Forelimb muscle (tissue), 1 donor: ENCODE measurements around the gene WAC. TPM values are rescaled to one million over a fixed set of nuclear protein-coding genes. Genes with fewer than 3 reads are reported as not detected.
"Not testable (repeated sequence)": the region's sequence is repeated elsewhere in the genome, so short reads cannot be mapped to it uniquely, and the experiment has no call there.

ENCODE experiments used
- DNase-seq: peaks from one replicate; pipeline ENCODE4 v3.0.0-alpha.2; 2013; ENCODE audit warnings: low read depth
- polyA plus RNA-seq: library from polyadenylated mRNA; unstranded; fragments of 120-200 nt; gene quantifications from one replicate; pipeline ENCODE4 v1.2.1, GENCODE V29; 2013; ENCODE audit not compliant: insufficient read length

WAC gene
- polyA plus RNA-seq, 1 donor, result 87.0 TPM

DNA sequence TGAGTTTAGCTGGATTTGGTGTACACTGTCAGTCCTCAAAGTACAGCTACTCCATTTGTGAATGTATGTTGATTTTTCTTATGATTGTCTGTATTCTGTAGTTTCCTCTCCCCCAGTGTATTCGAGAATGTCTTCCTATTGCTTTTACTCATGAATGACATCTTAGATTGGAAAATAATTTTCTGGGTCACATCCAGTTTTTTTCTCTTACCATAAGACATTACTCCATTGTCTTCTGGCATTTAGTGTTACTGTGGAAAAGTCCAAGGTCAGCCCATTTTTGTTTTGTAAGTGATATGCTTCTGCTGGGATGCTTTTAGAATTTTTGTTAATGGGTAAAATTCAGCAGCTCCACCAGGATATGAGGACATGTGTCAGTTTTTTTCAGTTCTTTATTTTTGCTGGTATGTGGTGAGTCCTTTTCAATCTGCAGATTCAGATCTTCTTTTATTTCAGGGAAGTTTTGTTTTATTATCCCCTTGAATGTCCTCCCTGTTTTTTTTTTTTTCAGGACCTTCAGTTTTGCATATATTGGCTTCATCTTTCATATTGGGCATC lies 33.6 kb downstream of the WAC start:
- peak; percentile 32 for DNase-seq

DNA sequence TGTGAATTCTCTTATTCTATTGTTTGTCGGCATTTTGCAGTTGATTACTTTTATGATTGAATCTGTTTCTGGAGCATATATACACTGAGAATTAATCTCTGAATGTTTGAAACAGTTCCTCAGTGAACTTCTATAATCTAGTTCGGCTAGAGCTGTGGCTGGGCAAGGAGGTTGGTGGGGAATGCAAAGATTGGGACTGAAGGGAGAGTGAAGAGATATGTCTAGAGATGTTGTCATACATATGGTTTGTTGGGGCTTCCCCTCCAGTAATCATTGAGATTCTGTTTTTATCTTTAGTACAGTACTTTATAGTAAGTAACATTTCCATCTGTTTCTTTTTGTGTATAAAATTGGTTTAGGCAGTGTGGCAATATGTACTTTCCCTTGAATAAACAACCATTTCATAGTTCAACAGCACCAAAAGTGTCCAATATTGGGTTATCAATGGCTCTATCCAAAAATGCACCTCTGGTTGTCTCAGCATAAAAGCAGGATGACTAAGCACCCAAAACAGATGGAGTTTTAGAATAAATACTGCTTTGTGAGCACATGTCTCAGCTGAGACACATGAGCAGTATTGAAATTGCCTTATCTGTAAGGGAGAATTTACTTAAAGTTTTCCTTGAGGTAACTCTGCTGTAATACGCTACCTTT lies 36.7 kb downstream of the WAC start:
- DNase-seq, result no peak

DNA sequence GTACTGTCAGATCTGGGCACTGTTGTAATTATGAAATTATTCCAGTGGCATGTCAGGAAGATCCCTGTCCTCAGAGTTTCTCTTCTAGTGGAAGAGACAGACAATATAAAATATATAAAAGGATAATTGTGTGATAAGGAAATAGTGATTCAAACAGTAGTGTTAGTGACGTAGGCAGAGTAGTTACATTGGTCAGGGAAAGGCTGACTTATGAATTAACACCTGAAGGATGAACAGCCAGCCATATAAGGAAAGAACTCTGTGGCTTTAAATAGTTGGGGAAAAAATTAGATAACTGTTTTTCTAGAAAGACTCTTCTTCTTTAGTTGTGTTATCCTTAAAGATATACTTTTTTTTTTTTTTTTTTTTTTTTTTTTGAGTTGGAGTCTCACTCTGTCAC lies 37.7 kb downstream of the WAC start:
- no peak for DNase-seq

DNA sequence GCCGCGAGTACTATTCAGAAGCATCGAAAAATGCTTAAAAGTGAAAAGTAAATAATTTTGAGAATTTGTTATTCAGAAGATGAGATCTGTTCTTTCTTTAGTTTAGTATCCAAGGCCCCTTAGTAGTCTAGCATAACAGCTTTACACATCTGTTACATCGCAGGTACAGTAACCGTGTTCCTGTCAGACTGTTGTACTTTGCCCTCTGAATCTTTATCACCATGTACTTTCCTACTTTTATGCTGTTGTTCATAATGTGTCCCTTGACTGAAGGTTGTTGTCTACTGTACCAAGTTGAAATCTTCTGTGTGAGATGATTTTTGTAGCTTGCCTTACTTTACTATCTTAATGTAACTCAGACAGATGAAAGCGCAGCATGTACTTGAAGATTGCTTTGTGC lies 38.3 kb downstream of the WAC start:
- DNase-seq, result no peak

DNA sequence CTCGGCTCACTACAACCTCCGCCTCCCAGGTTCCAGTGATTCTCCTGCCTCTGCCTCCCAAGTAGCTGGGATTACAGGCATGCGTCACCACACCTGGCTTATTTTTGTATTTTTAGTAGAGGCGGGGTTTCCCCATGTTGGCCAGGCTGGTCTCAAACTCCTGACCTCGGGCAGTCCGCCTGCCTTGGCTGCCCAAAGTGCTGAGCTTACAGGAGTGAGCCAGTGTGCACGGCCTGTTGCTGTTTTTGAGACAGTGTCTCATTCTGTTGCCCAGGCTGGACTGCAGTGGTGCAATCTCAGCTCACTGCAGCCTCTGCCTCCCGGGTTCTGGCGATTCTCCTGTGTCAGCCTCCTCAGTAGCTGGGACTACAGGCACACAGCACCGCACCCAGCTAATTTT lies 41.3 kb downstream of the WAC start:
- DNase-seq, result not testable (repeated sequence)

DNA sequence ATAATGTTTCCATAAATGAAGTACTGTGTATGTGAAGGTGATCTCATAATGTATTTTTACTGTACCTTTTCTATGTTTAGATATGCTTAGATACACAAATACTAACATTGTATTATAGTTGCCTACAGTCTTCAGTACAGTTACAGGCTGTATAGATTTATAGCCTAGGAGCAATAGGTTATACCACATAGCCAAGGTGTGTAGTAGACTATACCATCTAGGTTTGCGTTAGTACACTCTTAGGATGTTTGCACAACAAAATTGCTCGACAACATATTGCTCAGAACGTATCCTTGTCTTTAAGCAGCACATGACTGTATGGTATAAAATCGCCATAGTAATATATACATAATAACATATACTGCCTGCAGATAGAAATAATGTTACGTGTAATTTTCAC lies 42.9 kb downstream of the WAC start:
- no peak for DNase-seq

DNA sequence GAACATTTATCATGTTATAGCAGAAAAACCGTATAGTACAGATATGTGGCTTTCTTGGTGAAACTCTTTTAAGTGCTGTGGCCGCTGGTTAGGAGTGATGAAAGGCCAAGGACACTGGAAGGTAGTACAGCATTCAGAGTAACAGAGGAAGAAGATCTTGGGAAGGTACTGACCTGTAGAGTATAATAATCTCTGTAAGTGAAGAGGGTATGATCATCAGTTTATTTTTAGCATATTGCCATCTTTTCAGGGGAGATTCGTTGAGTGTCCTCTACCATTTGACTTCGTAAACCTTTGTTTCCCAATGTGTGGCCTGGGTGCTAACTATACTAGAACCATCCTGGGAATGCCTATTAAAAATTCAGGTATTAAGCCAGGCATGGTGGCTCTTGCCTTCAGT lies 44.6 kb downstream of the WAC start:
- no peak for DNase-seq

DNA sequence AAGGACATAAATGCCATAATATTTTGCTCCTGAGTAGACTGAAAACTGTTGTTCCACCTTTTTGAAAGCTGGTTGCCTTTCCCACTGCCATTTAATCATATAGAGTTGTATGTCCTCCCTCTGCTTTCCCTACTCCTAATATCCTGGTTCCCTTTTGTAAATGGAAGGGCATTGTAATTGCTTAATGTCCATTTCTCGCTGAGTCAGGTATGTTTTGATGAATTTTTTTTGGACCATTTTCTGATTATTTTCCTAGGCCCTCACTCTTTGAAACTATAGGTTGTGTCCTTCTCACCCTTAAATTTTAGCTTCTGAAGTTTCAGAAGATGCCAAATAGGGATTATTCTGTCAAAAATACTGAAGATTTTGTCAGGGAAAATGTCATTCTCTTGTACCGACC lies 45.5 kb downstream of the WAC start:
- no peak for DNase-seq

DNA sequence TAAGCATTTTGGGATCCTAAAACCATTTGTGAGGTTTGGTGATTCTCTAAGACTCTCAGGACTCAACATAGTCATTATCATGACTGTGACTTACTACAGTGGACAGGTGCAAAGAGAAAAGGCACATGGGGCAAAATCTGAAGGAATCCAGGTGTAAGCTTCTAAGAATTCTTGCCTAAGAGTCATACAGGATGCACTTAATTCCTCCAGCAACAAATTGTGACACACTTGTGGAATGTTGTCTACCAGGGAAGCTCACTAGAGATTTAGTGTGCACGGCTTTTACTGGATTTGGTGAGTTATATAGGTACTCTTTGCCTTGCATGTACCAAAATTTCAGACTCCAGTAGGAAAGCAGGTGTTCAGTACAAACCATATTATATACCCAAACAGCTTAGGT lies 47.9 kb downstream of the WAC start:
- DNase-seq, result no peak

DNA sequence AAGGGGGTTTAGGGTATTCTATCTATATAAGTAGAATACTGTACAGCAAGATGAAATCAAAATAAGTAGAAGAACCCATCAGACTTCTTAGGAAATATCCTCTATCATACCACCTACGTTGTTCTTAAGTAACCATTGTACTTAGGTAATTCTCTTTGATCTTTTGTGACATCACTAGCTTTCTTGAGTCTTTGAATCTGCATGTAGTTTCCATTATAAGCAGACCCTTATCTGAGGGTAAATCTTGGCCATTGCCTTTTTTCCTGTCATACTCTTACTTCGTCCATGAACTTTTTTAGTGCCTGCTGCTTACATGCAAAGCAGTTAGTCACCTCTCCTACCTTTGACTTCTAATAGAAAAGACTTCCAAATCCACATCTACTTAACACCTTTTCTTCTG lies 49.0 kb downstream of the WAC start:
- no peak for DNase-seq

DNA sequence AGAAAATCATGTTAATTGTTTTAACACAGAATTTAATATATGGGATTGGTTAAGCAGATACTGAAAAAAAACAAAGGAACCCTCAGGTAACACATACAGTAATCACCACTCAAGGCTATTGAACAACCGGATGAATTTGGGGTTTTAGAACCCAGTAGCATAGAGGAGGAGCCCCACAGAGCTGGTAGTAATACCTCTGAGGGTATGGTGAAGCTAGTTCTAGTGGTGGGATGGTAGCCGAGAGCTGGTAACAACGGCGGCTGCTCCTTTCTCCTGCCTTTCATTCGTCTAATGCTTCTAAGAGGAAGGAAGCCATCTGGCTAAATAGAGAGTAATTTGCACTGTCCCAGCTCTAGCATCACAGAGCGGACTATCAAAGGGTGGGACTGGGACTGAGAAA lies 52.2 kb downstream of the WAC start:
- no peak for DNase-seq

DNA sequence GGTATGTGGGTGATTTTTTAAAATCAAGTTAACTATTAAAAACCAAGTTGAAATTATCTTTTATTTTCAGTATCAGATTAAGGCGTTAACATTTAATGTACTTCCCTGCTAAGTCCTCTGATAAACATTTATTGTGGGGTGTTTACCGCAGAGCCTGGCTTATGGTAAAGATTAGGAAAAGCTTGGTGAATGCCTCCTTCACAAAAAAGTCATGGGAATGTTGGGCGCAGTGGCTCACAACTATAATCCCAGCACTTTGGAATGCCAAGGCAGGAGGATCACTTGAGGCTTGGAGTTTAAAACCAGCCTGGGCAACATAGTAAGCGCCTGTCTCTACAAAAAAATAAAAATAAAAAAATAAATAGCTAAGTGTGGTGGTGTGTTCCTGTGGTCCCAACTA lies 53.3 kb downstream of the WAC start:
- DNase-seq, result no peak

DNA sequence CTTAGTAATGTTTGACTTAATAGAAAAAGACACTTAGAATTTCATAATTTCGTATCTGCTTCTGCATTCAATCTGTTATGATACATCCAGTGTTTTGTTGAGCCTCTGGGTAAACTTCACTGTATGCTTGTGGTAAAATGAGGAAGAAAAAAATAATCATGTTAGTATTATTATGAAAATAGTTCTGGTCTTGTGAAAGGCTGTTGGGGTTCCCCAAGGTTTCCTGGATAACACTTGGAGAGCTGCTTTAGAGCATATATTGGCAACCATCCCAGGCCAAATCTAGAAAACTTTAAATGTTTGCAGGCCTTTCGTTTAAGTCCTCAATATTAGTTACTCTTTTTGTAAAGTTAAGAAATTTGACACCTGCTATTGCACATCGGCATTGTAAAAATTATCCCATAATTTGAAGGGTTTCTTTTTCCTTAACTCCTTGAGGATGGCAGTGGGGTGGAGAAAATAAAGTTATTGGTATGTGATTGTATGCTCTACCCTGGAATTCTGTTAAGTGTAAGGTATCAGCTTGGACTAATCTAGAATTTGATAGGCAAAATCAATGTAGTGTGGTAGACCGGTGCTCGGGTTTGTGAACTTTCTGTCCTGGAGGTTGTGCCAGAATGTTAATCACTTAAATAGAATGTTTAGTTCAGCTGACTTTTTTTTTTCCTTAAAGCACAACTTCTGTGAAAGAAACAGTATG lies 54.5 kb downstream of the WAC start:
- DNase-seq, result peak; percentile 36

DNA sequence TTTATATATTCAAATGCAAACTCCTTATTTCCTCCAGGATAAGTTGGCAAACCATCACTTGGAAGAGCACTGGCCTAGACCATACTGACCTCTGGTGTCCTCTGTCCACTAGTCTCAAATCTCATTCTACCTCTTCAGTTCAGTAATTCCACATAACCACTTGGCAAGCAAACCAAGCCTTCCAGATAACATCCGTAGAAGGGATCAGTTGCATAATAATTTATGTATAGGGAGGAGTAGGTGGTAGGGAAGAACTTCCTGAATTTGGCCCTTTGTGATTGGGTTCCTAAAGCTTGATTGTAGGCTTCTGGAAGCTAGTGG lies 55.0 kb downstream of the WAC start:
- peak; percentile 43 for DNase-seq

DNA sequence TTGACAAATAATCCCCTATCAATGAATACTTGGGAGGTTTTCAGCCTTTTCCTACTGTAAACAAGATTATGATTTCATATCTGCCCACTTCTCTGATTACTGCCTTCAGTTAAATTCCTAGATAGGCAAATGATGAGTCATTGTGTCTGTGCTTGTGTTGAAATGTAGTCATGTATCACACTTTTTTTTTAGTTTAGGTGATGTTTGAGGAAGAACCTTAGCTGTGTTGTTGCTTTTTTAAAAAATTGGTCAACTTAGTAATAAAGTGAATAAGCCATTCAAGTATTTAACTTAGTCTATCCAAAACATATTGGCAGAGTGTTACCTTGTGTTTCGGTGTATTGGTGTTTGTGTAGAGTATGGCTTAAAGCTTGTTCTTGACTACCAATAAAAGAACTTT lies 60.0 kb downstream of the WAC start:
- DNase-seq, result no peak

DNA sequence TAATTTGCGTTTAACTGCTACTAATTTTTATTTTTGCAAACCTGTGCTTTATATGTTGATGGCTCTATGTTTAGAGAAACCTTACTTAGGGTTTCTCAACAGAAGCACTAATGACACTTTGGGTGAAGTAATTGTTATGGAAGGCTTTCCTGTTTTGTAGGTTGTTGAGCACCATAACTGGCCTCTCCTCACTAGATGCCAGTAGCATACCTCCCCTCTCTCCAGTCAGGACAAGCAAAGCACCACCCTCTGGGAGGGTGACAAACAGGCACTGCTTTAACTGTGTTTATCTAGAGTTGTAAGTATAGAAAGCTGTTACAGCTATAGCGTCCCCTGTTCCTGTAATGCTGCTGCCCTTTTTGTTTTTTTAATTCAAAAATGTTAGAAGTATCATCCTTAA lies 60.9 kb downstream of the WAC start:
- DNase-seq, result no peak

DNA sequence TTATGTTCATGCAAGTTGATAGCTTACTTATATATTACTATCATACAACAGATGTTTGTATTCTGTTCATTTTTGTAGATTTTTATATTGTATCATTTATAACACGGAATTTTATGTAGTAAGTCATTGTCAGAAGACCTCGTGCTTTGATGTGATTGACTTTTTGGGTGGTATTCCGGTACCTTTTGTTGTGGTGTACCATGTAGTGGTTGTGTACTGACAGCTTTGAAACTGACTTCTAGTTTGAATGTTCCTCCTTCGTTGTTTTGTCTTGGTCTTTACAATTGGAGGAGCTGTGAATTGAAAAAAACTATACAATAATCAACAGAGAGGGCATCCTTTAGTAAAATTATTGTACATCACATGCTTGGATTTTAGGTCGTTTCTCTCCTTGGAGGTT lies 61.5 kb downstream of the WAC start:
- DNase-seq, result no peak

DNA sequence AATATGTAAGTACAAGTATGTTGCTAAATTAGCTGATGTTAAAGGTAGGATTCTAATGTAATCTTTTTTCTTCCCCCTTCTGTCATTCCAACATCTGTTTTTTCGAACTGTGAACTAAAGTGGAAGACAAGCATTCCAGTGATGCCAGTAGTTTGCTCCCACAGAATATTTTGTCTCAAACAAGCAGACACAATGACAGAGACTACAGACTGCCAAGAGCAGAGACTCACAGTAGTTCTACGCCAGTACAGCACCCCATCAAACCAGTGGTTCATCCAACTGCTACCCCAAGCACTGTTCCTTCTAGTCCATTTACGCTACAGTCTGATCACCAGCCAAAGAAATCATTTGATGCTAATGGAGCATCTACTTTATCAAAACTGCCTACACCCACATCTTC lies 62.7 kb downstream of the WAC start:
- no peak for DNase-seq

DNA sequence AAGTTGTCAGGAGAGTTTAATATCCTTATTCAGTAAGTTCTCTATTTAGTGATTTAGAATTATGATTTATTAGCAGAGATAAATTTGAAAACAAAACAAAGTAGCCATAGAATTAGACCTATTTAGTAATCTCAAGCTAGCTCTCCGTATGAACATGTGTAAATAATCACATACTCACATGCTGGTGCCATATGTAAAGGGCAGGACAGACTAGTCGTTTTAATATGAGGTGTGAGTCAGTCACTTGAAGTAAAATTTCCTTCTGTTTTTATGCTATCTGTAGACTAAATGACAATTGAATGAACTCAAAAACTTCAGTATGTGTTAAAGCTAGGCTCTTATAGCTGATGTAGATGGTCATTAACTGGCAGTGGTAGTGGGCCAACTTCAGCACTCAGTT lies 67.1 kb downstream of the WAC start:
- DNase-seq, result no peak

DNA sequence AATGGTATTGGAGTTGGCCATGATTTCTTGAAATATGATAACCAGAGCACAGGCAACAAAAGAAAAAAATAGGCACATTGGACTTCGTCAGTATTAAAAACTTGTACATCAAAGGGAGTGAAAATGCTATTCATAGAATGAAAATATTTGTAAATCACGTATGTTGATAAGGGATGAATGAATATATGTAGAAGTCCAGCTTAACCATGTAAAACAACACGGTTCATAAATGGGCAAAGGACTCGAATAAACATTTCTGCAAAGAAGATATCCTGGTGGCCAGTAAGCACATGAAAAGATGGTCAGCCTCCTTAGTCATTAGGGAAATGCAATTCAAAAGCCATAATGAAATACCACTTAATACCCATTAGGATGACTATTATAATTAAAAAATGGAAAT lies 68.1 kb downstream of the WAC start:
- DNase-seq, result no peak

DNA sequence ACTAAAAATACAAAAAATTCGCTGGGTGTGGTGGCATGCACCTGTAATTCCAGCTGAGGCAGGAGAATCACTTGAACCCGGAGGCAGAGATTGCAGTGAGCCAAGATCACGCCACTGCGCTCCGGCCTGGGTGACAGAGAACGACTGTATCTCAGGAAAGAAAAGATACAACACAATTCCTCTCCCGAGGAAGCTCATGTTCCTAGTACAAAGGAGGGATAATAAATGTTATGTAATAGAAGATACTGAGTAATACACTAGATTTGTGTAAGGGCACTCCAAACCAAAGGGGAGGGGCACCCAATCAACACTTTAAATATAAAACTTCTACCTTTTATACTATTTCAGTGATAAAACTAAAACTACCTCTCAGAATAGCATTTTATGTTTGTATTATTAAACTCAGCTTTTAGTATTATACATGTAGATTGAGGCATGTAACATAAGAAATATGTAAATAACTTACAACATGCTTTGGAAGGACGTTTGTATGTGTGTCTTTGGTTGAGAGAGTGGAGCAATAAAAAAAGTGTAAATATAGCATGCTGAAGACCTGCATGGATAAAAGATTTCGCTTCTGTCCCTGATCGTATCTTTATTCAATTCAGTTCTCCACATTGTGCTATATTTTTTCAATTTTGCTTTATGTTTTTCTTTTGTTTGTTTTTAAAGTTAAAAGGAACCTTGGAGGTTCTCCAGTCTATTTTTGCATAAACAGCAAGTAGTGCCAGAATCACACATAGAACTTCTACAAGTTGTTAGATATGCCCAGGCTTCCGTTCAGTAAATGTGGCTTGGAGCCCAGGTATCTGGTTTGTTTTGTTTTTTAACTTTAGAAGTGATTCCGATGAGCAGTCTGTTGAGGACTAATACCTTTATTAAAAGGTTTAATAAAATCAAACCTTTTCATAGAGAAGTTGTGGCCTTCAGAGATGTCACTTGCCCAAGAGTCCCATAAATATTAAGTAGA lies 71.9 kb downstream of the WAC start:
- no peak for DNase-seq

DNA sequence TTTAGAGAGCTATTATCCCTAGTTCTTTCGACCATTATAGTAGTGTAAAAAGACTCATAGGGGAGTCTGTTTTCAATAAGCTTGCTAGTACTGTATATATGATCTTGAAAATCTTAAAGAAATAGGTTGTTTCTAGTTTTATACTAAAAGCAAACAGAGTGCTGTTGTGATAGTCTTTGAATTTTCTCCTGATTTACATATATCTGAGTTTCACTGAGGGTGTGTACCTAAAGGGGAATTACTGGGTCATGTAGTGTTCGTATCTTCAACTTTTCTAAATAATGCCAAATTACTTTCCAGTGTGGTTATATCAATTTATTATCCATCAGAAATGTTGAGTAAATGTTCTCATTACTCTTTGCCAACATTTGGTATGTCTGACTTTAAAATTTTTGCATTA lies 73.7 kb downstream of the WAC start:
- no peak for DNase-seq

DNA sequence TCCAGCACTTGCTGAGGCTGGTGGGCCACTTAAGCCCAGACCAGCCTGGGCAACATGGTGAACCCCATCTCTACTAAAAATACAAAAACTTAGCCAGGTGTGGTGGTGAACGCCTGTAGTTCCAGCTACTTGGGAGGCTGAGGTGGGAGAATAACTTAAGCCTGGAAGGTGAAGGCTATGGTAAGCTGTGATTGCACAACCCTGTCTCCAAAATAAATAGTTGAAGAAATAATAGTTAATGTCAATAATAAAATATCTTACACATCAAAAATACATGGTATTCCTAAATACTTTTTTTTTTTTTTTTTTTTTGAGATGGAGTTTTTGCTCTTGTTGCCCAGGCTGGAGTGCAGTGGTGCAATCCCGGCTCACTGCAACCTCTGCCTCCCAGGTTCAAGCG lies 76.7 kb downstream of the WAC start:
- DNase-seq, result not testable (repeated sequence)
